Prostate gland (tissue), 2 donors: ENCODE data around the gene TSEN34.

Experiments used
- POLR2A ChIP-seq: fragments of 450-650 bp; IDR thresholded peaks from one replicate; pipeline ENCODE4 v1.6.1; 2016; ENCODE audit warnings: antibody characterized with exemption, mild to moderate bottlenecking
- POLR2AphosphoS5 ChIP-seq: sonication (generic); formaldehyde crosslinking; IDR thresholded peaks from one replicate; pipeline ENCODE4 v1.6.1; 2017; ENCODE audit warnings: antibody characterized with exemption
- TF ChIP-seq, protein P1 (sequence below), 4 experiments: fragments of 200-600 bp in 2 of 4; fragments of 450-650 bp in 2 of 4; sonication (generic) in 2 of 4; IDR thresholded peaks; 1 replicate in 3 of 4; 2 replicates in 1 of 4; pipeline ENCODE4 v1.5.1; 2016 to 2019; ENCODE audit warnings: antibody characterized with exemption in 4 of 4, mild to moderate bottlenecking in 2 of 4, moderate library complexity in 2 of 4

DNA sequence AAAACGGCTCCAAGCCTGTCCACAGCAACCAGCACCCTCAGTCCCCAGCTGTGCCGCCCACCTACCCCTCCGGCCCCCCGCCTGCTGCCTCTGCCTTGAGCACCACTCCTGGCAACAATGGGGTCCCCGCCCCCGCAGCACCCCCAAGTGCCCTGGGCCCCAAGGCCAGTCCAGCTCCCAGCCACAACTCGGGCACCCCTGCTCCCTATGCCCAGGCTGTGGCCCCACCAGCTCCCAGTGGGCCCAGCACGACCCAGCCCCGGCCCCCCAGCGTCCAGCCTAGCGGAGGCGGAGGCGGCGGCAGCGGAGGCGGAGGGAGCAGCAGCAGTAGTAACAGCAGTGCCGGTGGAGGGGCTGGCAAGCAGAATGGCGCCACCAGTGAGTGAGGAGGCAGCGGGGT, 43.0 kb upstream of the TSEN34 start:
- TF ChIP-seq, protein P1, sequence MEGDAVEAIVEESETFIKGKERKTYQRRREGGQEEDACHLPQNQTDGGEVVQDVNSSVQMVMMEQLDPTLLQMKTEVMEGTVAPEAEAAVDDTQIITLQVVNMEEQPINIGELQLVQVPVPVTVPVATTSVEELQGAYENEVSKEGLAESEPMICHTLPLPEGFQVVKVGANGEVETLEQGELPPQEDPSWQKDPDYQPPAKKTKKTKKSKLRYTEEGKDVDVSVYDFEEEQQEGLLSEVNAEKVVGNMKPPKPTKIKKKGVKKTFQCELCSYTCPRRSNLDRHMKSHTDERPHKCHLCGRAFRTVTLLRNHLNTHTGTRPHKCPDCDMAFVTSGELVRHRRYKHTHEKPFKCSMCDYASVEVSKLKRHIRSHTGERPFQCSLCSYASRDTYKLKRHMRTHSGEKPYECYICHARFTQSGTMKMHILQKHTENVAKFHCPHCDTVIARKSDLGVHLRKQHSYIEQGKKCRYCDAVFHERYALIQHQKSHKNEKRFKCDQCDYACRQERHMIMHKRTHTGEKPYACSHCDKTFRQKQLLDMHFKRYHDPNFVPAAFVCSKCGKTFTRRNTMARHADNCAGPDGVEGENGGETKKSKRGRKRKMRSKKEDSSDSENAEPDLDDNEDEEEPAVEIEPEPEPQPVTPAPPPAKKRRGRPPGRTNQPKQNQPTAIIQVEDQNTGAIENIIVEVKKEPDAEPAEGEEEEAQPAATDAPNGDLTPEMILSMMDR (IDR thresholded peaks at IDR 0.05), result no peak
- TF ChIP-seq POLR2A (no peak), POLR2AphosphoS5 (no peak)
